Fibroblast of the aortic adventitia (primary cell): ENCODE results near the gene TRPV6. TPM values are rescaled to one million over a fixed set of nuclear protein-coding genes. Genes with fewer than 3 reads are reported as not detected.

ENCODE experiments used
- DNase-seq: peaks from one replicate; pipeline ENCODE4 v3.0.0-alpha.2; 2010; ENCODE audit warnings: low read depth
- H3K4me3 ChIP-seq: 2 replicates; pipeline ENCODE4 v1.5.1; 2011; ENCODE audit warnings: low read depth, mild to moderate bottlenecking, control low read depth, low read length, moderate library complexity
- CTCF ChIP-seq: IDR thresholded peaks from 2 replicates; pipeline ENCODE4 v1.5.1; 2011; ENCODE audit warnings: mild to moderate bottlenecking, low read length, control low read depth, inconsistent platforms; ENCODE audit not compliant: insufficient read depth
- total RNA-seq: library from RNA; depleted of rRNA; stranded (reverse); fragments of >200 nt; gene quantifications from 2 replicates; pipeline ENCODE4 v1.2.3, GENCODE V29; 2012; ENCODE audit warnings: low replicate concordance

TRPV6 gene
- total RNA-seq, 1 donor: not detected

GRCh38 chr7:142880876-142881505, 4.6 kb downstream of the TRPV6 start:
- peak; percentile 35 for DNase-seq
- peak; percentile 91 for TF ChIP-seq CTCF
- no peak overlapping the region for H3K4me3 ChIP-seq

- no peak overlapping the region for H3K4me3 ChIP-seq
- TF ChIP-seq CTCF: no peak
- DNase-seq: no peak
These were observed 6.5 kb downstream of the TRPV6 start for GRCh38 chr7:142879060-142879459.

GRCh38 chr7:142878315-142878714, 7.2 kb downstream of the TRPV6 start:
- no peak overlapping the region for H3K4me3 ChIP-seq
- no peak for DNase-seq
- no peak for TF ChIP-seq CTCF

- TF ChIP-seq CTCF: no peak
- DNase-seq: no peak
- H3K4me3 ChIP-seq: no peak overlapping the region
These were observed 8.3 kb downstream of the TRPV6 start for GRCh38 chr7:142876991-142877910.

- no peak overlapping the region for H3K4me3 ChIP-seq
- no peak for DNase-seq
- no peak for TF ChIP-seq CTCF
These were observed 9.1 kb downstream of the TRPV6 start for GRCh38 chr7:142876236-142876960.

GRCh38 chr7:142875456-142875855, 10.1 kb downstream of the TRPV6 start:
- TF ChIP-seq CTCF: no peak
- H3K4me3 ChIP-seq: no peak overlapping the region
- no peak for DNase-seq
